Activated CD4-positive, CD25-positive, alpha-beta regulatory T cell (primary cell): ENCODE measurements around the gene UHRF1.
"Not testable (repeated sequence)": the region's sequence is repeated elsewhere in the genome, so short reads cannot be mapped to it uniquely, and the experiment has no call there.

ENCODE experiments used
- DNase-seq, 4 experiments: peaks; one replicate each; lab custom pipeline; 2025; lab: John Stamatoyannopoulos, UW

The UHRF1 gene

GRCh38 chr19:4909156-4909896 lies at the start of gene UHRF1:
Gene UHRF1 (plus strand): TSS chr19:4909501. CDS start chr19:4910886, 1,385 bp downstream.
- no peak for DNase-seq

DNA sequence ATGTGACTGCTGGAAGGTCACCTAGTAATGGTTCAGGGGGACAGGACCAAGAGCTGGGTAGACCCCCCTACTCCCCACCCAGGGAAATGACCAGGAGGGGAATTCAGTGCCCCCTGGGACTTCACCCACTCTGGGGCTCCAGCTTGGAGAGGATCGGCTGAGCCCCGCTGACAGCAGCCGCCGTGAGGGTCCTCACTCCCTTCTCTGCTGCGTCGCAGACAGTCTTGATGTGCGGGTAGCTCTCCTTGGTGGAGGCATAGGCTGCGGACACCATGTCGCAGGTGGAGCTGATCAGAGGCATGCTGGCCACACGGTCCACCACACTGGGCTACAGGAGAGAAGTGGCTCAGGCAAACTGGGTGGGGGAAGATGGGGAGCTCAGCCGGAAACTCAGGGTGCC lies 49.6 kb upstream of the UHRF1 start:
- DNase-seq = no peak

GRCh38 chr19:4861147-4861546 lies 48.2 kb upstream of the UHRF1 start:
- no peak for DNase-seq

GRCh38 chr19:4866595-4867424 lies 42.5 kb upstream of the UHRF1 start:
- peak in 1 of 4 experiments; percentile 5 for DNase-seq

- peak; percentile 74 to 90 (median 84) for DNase-seq
These were observed 41.6 kb upstream of the UHRF1 start, which contains the start of gene PLIN3 for GRCh38 chr19:4867534-4868285. Gene PLIN3 (minus strand): TSS chr19:4867667. CDS start chr19:4861394, 6,273 bp downstream.

DNA sequence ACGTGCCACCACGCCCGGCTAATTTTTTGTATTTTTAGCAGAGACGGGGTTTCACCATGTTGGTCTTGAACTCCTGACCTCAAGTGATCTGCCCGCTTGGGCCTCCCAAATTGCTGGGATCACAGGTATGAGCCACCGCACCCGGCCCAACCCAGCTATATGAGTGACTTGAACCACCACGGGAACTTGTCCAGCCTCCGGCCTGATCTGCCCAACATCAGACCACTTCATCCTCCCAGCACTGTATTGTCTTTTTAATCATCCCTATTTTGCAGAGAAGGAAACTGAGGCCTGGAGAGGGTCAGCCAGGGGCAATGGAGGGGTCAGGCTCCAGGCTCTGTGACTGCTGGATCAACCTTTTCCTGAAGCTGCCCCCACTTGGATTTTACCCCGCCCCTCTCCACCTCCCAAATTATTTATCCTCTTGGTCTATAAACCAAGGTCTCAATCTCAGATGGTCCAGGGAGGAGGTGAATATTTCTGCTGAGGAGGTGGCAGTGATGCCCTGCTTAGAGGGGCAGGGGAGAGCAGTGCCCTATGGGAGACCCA lies 40.9 kb upstream of the UHRF1 start:
- DNase-seq = no peak

- DNase-seq = no peak
These were observed 39.1 kb upstream of the UHRF1 start for GRCh38 chr19:4870025-4870700.

DNA sequence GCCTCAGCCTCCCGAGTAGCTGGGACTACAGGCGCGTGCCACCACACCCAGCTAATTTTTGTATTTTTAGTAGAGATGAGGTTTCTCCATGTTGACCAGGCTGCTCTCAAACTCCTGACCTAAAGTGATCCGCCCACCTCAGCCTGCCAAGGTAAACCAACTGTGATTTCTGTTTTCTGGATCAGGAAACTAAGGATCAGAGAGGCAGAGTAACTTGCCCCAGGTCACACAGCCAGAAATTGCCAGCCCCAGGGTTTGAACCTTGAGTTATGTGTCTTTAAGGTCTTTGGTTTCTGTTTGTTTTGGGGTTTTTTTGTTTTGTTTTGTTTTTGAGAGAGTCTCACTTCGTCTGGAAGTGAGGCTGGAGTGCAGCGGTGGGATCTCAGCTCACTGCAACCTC lies 37.6 kb upstream of the UHRF1 start:
- DNase-seq = no peak

- DNase-seq = no peak
These were observed 35.4 kb upstream of the UHRF1 start for GRCh38 chr19:4873930-4874329.

DNA sequence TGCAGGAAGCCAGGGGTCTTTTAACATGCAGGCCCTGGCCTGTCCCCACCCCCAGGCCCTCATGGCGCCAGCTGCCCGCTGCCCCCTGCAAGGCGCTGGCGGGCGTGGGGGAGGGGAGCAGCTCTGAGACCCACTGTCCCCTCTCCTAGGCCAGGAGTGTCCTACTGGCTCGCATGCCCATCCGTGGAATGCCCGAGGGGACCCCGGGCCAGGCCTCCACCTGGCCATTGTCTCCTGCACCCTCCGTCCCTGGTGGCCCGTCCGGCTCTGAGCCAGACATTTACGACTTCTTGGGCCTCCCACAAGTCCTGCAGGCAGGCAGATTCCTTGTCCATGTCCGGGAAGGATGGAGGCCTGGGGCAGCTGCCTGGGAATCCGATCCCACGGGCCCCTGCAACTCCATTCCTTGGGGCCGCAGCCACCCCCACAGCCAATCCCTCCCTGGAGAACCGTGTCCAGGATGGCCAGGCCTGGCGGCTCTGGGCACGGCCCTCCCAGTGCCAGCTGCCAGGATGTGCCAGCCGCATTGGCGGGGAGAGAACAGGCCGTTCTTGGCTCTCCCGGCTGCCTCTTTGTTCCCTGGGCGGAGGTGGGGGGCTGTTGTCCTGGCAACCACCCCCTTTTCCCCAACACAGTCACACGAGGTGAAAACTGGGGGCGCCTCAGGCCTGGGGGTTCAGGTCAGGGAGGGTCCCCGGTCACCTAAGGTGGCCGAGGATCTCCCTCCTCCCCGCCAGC lies 31.4 kb upstream of the UHRF1 start:
- DNase-seq = no peak

GRCh38 chr19:4878491-4878968 lies 30.8 kb upstream of the UHRF1 start:
- DNase-seq = no peak

DNA sequence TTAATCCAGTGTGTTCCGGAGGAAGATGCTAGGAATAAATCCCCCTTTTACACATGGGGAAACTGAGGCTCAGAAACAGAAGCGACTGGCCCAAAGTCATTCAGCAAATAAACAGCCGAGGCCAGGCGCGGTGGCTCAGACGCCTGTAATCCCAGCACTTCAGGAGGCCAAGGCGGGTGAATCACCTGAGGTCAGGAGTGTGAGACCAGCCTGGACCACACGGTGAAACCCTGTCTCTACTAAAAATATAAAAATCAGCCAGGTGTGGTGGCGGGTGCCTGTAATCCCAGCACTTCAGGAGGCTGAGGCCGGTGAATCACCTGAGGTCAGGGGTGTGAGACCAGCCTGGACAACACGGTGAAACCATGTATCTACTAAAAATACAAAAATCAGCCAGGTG lies 30.3 kb upstream of the UHRF1 start:
- no peak for DNase-seq

DNA sequence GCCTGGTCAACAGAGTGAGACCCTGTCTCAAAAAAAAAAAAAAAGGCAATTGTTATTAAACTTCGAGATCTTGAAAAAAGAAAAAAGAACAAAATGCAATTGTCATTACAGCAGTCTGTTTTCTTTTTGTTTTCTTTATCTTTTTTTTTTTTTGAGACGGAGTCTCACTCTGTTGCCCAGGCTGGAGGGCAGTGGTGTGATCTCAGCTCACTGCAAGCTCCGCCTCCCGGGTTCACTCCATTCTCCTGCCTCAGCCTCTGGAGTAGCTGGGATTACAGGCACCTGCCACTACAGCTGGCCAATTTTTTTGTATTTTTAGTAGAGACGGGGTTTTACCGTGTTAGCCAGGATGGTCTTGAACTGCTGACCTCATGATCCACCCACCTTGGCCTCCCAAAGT lies 26.4 kb upstream of the UHRF1 start:
- DNase-seq = not testable (repeated sequence)

- not testable (repeated sequence) for DNase-seq
These were observed 24.3 kb upstream of the UHRF1 start for GRCh38 chr19:4884993-4885392.

GRCh38 chr19:4887803-4888202 lies 21.5 kb upstream of the UHRF1 start:
- DNase-seq = not testable (repeated sequence)

DNA sequence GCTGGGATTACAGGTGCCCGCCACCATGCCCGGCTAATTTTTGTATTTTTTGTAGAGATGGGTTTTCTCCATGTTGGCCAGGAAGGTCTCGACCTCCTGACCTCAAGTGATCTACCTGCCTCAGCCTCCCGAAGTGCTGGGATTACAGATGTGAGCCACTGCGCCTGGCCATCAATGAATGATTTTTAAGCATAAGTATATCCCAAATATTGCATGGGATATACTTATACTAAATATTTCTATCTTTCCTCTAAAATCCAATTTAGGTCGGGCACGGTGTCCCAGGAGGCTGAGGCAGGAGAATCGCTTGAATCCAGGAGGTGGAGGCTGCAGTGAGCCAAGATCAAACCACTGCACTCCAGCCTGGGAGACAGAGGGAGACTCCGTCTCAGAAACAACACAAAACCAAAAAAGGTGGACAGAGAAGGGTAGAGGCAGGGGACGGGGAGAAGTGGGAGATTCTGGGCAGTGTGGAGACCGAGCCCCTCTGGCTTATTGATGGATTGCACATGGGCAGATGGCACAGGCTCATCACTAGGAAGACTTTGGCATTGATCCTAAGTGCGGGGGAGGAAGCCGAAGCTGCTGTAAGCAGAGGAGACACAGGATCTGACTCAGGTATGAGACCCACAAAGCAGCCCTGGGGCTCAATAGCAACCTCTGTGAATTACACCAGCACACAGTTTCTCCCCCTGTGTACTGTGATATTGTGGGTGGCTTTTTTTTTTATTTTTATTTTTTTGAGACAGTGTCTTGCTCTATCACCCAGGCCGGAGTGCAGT lies 20.1 kb upstream of the UHRF1 start:
- DNase-seq = no peak

- no peak for DNase-seq
These were observed 18.2 kb upstream of the UHRF1 start for GRCh38 chr19:4891066-4891465.

DNA sequence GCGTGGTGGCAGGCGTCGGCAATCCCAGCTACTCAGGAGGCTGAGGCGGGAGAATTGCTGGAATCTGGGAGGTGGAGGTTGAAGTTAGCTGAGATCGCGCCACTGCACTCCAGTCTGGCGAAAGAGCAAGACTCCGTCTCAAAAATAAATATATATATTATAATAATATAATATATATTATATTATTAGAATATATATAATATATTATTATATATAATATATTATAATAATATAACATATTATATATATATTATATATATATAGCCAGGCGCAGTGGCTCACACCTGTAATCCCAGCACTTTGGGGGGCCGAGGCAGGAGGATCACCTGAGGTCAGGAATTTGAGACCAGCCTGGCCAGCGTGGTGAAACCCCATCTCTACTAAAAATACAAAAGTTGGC lies 16.3 kb upstream of the UHRF1 start:
- DNase-seq = not testable (repeated sequence)

DNA sequence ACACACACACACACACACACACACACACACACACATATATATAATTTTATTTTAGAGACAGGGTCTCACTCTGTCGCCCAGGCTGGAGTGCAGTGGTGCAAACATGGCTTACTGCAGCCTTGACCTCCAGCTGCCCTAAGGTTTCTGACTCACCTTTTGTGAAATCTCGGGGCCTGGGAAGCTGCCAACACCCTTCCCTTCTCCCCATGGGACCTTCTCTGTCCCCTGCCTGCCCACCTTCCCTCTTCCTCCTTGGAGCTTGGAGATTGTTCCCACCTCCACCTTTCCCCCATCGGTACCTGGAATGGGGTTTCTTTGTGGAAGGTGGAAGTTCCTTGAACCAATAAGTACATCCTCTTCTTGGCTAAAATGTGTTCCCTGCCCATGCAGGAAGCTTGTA lies 12.9 kb upstream of the UHRF1 start:
- DNase-seq = no peak

DNA sequence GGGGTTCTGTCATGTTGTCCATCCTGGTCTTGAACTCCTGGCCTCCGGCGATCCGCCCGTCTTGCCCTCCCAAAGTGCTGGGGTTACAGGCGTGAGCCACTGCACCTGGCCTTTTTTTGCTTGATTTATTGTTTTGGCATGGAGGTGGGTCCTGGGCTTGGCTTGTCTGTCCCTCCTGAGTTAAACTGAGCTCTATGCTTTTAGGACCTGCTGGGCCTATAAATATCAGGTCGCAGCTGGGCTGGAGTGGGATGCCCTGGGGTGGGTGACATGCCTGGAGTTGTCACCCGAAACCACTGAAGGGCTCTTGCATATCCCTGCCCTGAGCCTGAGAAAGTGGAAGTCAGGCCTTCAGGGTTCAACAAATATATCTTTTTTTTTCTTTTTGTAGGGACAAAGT lies 12.2 kb upstream of the UHRF1 start:
- no peak for DNase-seq
